ENCODE data around the gene TRIM44.

TRIM44 gene

DNA sequence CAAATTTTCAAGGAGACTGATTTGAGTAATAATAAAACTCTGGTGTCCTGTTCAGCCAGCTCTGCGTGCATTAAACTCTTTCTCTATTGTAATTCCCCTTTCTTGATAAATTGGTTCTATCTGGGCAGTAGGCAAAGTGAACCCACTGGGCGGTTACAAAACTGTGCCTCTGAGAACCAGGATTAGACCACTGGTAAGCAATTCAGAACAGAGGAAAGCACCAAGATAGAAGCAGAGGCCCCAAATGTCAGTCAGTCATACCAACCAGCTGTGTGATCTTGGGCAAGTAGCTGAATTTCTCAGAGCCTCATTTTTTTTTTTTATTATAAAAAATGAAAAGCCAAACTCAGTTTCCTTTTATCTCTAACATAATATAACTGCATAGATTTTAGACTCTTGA lies 54.9 kb downstream of the TRIM44 start:
- DNase-seq (ENCODE audit: low read depth): no peak

DNA sequence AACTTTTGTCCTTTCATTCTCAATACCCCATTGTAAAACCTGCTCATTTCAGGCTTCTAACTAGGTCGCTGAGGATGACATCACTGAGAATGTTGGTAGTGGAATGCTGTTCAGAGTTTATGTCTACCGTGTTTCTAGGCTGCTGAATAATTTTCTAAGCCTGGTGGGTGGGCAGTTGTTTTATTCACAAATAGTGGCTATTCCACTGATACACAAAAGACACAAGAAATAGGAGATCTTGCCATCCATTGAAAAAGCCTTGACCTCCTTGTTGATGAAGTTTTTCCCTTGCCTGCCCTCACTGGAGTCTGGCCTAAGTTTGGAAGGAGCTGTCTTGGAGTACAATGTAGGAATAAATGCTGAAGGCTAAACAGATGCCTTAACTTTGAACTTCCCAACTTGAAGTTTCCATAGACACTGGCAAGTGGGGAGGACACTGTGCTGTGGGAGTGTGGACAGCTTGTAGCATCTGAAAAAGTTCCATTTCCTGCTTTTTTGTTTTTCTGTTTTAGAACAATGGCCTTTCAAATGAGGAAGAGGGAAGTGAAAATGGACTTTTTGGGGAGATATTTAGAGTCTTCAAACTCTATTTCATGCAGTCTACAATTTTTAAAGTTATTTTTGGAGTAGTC lies 59.2 kb downstream of the TRIM44 start:
- DNase-seq (ENCODE audit: low read depth): peak; percentile 36

DNA sequence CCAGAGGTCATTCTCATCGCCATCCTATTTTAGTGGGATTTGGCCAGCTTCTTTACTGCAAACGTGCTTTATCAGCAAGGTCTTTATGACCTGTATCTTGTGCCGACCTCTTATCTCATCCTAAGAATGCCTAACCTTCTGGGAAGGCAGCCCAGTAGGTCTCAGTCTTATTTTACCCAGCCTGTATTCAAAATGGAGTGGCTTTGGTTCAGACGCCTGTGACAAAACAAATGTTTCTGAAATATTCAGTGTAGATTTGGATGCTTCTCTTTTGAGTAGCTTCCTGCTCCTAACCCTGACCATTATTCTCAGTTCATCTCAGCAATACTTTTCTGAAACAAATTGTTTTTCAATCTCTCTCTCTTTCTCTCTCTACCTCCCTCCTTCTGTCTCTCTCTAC lies 60.1 kb downstream of the TRIM44 start:
- no peak for DNase-seq (ENCODE audit: low read depth)

DNA sequence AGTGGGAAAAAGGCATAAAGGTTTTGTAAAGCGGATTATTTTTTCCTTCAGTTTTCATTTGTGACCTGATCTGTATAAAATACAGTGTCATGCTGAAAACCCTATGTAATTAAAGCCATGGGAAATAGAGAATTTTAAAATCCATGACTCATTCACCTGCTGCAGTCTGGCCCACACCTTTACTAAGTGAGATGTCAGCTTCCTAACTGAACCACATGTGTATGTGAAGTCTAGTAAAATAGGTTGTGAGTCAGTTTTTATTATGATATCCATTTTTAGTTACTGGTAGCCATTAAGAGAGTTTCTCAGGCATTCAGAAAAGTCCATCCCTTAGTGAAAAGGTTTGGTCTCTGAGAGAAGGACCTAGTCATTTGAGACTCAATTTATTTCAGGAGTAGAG lies 60.9 kb downstream of the TRIM44 start:
- no peak for DNase-seq (ENCODE audit: low read depth)

DNA sequence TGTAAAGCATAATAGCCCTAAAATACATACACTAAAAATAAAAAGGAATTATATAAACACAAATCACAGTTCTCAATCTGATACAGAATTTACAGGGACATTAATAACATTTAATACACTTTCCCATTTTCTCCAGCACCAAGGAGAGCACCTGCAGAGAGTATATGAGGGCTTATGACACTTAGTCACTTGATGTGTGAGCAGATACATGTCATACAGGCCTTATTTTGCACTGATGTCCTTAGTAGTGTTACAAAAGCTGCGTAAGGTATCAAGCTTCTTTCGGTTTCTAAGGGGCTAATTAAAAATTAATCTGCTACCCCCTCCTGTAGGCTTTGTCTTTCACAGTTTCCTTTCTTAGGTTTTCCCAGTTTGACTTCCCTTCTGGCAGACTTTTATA lies 61.3 kb downstream of the TRIM44 start:
- peak; percentile 23 for DNase-seq (ENCODE audit: low read depth)

DNA sequence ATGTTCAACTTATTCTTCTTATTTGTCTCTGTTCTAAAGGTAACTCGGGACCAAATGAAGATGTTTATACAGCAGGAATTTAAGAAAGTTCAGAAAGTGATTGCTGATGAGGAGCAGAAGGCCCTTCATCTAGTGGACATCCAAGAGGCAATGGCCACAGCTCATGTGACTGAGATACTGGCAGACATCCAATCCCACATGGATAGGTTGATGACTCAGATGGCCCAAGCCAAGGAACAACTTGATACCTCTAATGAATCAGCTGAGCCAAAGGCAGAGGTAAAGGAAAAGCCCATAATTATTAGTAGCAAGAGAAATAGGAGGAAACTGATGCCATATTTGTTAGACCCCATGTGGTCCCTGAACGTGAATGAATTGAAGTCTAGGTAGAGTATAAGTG lies 63.3 kb downstream of the TRIM44 start:
- DNase-seq (ENCODE audit: low read depth): peak; percentile 82

DNA sequence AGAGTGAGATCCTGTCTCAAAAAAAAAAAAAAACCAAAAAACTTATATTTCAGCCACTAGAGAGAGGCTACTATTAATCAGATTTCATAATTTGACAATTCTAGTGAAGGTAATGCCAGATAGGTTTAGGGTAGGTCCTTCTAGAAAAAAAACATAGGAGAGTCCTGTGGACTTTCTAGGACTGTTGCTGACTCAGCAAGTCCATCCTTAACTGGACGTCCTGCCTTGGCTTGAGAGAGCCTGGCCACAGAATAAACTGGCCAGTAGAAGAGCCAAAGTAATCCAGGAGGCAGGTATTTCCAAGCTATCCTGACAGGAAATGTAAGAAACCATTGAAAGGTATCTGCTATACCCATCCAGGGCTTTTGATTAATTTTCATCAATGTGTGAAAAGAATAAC lies 64.6 kb downstream of the TRIM44 start:
- DNase-seq (ENCODE audit: low read depth): no peak

DNA sequence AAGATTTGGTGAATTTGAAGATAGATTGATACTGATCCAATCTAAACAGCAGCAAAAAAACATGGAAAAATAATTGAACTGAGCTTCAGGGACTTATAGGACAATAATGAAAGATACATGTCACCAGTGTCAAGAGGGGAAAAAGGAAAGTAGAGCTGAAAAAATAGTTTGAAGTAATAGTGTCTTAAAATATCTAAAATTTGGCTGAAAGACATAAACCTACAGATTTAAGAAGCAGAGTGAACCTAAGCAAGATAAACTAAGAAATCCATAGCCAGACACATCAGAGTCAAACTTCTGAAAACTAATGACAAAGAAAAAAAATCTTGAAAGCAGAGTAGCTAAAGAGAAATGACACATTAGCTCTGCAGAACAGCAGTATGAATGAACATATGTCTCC lies 67.7 kb downstream of the TRIM44 start:
- no peak for DNase-seq (ENCODE audit: low read depth)

DNA sequence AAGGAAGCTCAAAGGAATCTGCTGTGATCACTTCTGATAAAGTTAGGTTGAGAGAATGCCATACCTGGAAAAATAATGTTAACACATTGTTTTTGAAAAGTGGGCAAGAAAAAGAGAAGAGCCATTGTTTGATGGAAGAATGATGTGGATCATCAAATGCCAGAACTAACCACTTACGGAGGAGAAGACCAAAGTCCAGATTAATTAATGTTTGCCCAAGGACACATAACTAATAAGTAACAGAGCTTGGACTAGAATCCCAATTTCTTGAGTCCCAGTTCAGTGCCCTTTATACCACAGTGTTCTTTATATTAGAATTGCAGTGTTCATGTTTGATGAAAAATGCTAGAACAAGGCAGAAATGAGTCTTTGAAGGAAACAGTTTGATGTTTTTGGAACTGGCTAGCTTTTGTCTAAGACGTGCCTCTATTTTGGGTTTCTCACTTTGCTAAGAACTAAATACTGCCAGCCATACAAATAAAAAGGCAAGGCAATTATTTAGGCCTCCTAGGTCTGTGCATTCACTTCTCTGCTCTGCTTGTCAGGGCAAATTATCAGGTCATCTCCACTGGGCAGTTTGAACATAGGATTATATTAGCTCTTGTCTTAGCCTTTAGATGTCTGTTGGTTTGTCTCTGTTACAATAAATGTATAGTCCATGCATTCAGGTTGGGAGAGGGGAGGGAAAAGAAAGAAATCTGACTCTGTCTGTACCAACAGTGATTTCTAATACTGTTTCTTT lies 72.3 kb downstream of the TRIM44 start:
- DNase-seq (ENCODE audit: low read depth): no peak

DNA sequence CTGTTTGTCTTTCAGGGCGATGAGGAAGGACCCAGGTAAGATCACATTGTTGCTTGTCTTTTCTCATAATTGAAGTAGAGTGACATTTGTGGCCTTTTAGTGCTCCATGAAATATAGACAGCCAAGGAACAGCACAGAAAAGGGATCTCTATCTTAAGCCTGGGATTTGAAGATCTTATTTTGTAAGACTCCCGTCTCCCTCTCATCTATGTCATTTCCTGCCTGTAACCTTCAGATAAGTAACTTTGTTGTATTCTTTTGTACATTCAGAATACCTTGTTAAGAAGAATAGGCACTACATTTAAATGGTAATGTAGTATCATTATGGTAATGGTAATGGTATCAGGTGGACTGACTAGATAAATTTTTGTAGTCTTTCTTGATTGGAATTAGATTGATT lies 72.8 kb downstream of the TRIM44 start:
- no peak for DNase-seq (ENCODE audit: low read depth)

DNA sequence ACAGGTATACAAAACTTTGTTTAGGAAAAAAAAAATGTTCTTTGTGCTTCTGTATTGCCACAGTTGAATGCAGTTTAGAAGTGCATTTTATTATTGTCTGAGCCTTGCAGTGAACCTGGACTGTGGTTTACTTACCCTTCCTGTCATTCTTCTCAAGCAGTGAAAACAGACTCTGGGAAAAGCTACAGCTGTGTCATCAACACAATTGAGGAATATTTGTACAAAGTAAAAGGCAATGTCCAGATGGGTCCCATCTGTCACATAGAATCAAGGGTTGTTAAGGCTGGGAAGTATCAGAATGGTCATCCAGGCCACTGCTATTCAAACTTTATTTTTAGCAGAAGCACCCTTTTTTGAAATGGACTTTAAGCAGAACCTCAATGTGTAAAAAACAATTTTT lies 73.3 kb downstream of the TRIM44 start:
- DNase-seq (ENCODE audit: low read depth): no peak

DNA sequence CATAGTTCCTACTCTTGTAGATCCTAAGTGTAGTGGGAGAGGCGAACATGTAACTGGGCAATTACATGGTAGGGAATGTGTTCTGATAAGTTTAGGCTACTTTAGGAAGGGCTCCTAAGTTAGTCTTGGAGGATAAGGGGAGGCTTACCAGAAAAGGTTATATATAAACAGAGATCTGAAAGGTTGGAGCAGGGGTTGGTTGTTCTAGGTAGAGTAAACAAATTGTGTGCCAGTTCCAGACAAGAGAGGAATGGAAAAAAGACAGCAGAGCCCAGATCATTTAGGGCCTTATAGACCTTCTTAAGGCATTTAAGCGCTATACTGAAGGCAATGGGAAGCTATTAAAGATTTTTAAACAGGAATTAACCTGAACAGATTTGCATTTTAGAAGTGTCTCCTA lies 74.4 kb downstream of the TRIM44 start:
- no peak for DNase-seq (ENCODE audit: low read depth)

DNA sequence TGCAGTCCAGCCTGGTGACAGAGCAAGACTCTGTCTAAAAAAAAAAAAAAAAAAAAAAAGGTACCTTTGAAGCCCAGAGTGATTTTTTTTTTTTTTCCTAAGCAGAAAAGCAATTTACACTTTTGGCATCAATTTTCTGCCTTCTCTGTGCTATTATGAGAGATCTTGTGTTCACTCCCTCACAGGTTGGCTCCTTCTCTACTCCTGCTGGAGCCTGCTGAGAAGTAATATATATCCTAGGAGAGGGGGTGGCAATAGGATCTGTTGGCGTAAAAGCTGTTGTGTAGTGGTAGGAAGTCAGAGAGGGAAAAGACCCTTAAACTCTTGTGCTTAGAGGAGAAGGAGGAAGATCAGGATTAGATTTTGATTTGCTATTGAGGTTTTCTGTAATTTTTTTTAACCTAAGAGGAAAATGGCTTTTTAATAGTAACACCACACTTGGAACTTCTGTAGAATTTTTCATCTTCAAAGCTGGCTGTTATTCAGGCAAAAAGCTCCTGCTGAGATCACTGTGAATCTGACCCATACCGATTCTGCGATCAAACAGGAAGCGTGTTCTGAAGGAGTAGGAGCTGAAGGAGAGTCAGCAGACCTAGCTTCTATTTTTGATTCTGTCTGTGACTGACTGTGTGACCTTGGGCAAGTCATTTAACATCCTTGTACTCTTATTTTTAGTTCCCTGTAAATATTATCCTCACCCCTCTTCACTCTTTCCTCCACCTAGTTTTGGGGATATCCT lies 77.7 kb downstream of the TRIM44 start:
- no peak for DNase-seq (ENCODE audit: low read depth)

DNA sequence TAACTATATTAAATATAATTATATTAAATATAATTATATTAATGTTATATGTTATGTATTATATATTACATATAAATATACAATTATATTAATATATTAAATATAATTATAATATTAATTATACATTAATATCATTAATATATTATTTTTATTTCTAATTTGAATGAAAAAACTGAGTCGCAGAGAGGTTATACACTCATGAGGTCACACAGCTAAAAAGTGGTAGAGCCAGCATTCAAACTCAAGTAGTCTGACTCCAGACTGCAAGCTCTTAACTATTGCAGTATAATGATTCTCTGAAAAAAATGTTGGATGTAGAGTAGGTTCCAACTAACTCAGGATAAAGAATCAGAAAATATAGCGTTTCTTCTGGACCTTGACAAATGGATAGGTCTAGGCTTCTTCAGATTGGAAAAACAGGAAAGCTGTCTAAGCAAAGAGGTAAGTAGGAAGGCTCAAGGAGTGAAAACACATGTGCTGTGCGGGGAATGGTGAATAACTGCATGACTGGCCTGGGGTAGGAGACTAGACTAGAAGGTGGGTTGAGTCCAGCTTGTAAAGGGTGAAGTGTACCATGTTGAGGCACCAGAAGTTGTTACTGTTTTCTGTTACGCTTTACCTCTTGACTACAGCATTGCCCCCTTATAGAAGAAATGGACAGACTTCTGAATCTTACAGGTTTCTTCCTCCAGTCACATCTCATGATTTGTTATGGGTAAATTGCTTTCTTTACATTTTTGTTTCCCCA lies 80.3 kb downstream of the TRIM44 start:
- no peak for DNase-seq (ENCODE audit: low read depth)

DNA sequence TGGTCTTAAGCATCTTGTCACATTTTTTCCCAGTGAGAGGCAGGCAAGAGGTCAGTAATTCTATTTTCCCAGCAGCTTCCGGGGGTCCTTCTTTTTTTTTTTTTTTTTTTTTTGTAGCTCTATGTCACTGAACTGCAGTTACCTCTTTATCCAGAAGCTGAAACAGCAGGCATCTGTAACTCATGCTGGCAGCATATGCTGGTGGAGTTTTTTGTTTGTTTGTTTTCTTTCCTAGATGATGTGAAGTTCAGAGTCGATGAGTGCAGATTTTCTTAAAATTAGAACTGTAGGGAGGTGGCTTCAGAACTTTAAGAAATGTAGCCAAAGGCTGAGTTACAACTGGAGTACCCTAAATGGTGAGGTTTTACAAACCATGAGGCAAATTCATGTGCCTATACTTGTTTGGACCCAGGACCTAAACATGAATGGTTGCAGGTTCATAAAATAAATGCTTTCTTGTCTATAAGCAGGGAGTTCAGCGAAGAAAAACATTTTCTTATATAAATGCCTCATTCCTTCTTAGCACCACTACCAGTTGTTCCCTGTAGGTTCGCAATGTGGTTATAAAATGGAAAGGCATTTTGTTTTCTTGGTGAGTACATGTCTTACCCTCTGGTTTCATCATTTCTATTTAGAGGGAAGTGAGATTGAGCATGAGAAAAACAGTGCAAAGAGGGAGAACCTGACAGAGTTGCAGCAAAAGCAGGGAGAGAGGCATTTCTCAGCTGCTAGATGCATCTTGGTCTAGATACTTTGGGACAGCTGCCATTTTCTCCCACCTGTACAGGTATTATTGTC lies 84.0 kb downstream of the TRIM44 start:
- no peak for DNase-seq (ENCODE audit: low read depth)

DNA sequence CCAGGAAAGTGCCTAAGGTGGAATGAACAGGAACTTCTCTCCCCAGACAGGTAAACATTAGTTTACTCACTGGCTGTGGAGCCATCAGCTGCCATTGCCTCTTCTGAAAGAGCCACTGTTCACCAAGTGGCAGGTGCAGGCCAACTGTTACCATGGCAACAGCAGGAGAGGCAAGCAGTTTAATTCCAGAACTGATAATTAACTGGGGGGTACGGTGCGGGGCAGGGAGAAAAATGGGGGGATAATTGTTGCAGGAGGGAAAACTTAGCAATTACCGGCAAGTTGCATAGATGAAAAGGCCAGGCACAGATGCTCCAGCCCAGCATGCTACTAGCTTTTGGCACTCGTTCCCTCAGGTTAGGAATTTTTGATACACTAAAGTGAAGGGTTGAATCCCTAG lies 85.1 kb downstream of the TRIM44 start:
- DNase-seq (ENCODE audit: low read depth): no peak

DNA sequence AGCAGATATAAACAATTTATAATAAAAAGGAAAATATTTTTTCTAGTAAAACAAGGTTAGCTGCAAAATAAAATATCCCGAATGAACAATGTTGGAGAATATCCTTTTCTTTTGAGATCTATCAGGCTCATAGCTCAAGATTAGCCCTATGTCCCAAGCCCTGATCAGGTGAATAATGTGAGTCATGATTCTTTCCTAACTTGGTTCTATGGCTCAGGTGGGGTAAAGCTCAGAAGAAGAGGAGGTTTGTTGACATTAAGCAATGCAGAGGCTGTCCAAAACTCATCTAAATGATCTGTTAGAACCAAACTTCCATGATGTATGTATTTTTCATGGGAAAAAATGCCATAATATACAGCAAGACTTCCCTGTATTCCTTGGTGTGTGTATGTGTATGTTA lies 86.1 kb downstream of the TRIM44 start:
- no peak for DNase-seq (ENCODE audit: low read depth)

DNA sequence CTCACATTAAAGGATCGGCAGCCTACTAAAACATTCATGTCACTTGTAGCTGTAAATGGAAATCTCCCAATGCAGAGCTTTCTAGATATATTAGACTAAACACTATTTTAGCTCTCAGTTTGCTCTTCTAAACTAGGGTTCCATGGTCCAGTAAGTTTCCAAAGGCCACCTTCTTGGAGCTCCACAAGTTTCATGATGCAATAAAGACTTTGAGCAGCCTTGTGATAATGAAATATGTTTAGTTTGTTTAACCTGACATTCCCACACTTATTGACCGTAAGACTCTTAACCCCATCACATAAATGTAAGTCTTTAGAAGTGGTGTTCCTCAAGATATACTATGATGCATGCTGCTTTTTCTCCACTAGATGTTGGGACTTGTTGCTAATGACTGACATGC lies 87.7 kb downstream of the TRIM44 start:
- no peak for DNase-seq (ENCODE audit: low read depth)

DNA sequence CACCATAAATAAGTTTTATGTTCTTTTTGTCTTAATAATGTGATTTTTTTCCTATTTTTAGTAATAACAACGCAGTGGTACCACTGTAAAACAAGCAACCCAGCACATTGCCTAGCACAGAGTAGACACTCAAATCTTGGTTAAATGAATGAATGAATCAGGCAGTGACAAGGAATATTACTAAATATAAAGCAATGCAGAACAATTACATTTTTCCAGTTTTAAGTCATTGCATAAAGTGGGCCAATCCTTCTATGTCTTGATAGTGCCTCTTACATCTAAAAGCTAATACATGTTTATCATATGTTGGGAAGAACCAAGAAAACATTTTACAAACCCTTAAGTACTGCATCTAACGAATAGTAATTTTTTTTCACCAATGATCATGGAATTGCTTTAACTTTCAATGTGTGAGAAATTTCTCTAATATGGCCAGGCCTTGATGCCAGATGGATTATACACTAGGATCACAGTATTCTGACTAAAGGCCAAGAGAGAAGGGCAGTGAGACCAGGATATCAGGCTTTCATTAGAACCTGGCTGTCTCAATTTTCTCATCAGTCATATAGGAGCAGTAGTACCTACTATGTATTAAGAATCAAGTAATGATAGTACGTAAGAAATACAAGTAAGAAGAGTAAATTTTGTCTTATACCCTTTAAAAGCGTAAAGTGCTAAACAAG lies 88.5 kb downstream of the TRIM44 start:
- DNase-seq (ENCODE audit: low read depth): no peak

DNA sequence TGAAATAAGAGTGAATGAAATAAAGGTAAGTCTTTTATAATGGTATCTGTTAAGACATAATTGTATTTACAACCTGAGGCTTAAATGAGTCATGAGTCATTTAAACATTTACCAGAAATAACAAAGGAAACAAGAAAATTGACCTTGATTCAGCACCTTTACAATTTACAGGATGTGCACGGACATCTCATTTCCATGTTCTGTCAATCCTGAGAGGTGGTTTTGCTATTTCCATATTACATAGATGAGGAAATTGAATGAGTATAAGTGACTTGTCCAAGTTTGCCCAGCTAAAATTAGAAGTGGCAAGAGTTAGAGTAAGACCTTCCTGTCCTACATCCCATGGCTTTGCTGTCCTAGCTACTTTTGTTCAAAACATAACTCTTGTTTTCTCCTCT lies 89.1 kb downstream of the TRIM44 start:
- DNase-seq (ENCODE audit: low read depth): no peak

DNA sequence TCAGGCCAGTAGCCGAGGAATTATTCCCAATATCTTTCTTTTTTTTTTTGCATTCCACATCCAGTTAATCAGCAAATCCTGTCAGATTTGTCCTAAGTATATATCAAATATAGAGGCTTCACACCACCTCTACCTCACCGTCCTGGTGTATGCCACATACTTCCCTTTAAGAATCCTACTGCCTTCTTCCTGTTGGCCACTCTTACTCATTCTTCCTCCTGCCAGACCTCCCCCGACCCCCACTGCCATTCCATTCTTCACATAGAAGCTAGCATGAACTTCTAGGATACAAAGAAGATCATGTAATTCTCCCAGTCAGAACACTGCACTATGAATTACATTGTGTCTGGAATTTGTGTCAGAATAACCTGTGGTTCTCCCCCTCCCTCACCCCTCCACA lies 89.5 kb downstream of the TRIM44 start:
- DNase-seq (ENCODE audit: low read depth): no peak
